ENCODE data around the gene MGAT5B.

- TF ChIP-seq CTCF (IDR thresholded peaks at IDR 0.05 in 8 of 11, conservative IDR thresholded peaks at IDR 0.05 in 3 of 11) (no peak), POLR2A (IDR thresholded peaks at IDR 0.05) (no peak)
Observed at GRCh38 chr17:76867578-76868175, 527 bp upstream of the MGAT5B start.
